KMS-11 (cell line): Measurements from ENCODE around the gene THSD8.
"Not testable (repeated sequence)": the region's sequence is repeated elsewhere in the genome, so short reads cannot be mapped to it uniquely, and the experiment has no call there.

Source experiments
- H2AFZ ChIP-seq: fragments of 200-600 bp; sonication (generic); 2 replicates; pipeline ENCODE4 v1.6.1; 2016; ENCODE audit warnings: antibody characterized with exemption, mixed run types, low read depth
- H3K27ac ChIP-seq: fragments of 200-600 bp; sonication (generic); 2 replicates; pipeline ENCODE4 v1.6.1; 2016; ENCODE audit warnings: mild to moderate bottlenecking, mixed run types
- H3K27me3 ChIP-seq: fragments of 200-600 bp; sonication (generic); 2 replicates; pipeline ENCODE4 v1.6.1; 2017; ENCODE audit warnings: mild to moderate bottlenecking, low read depth, mixed run types, moderate library complexity; ENCODE audit not compliant: insufficient read depth
- H3K36me3 ChIP-seq: fragments of 200-600 bp; sonication (generic); 2 replicates; pipeline ENCODE4 v1.6.1; 2017; ENCODE audit warnings: mild to moderate bottlenecking, mixed run types; ENCODE audit not compliant: insufficient read depth
- H3K4me1 ChIP-seq: fragments of 200-600 bp; sonication (generic); 2 replicates; pipeline ENCODE4 v1.6.1; 2016; ENCODE audit warnings: mild to moderate bottlenecking, low read depth, mixed run types; ENCODE audit not compliant: poor library complexity, severe bottlenecking
- H3K4me2 ChIP-seq: fragments of 200-600 bp; sonication (generic); 2 replicates; pipeline ENCODE4 v1.7.0; 2016; ENCODE audit warnings: mild to moderate bottlenecking, mixed run types
- H3K4me3 ChIP-seq: fragments of 200-600 bp; sonication (generic); IDR thresholded peaks from 2 replicates; pipeline ENCODE4 v1.6.1; 2017; ENCODE audit warnings: low read depth, low read length, mixed read lengths; ENCODE audit not compliant: insufficient read depth
- H3K79me2 ChIP-seq: fragments of 200-600 bp; sonication (generic); 2 replicates; pipeline ENCODE4 v1.6.1; 2016; ENCODE audit warnings: low read depth, mixed run types; ENCODE audit not compliant: insufficient read depth
- H3K9ac ChIP-seq: fragments of 200-600 bp; sonication (generic); 2 replicates; pipeline ENCODE4 v1.6.1; 2016; ENCODE audit warnings: mild to moderate bottlenecking, mixed run types
- H4K20me1 ChIP-seq: fragments of 200-600 bp; sonication (generic); 2 replicates; pipeline ENCODE4 v1.6.1; 2016; ENCODE audit warnings: mild to moderate bottlenecking, mixed run types; ENCODE audit not compliant: insufficient read depth
- TF ChIP-seq, protein P1 (sequence below): fragments of 200-600 bp; sonication (generic); conservative IDR thresholded peaks from 2 replicates; pipeline ENCODE4 v1.6.1; 2017; ENCODE audit warnings: low read depth, mild to moderate bottlenecking, antibody characterized with exemption, low read length, moderate library complexity, mixed read lengths

Gene THSD8

DNA sequence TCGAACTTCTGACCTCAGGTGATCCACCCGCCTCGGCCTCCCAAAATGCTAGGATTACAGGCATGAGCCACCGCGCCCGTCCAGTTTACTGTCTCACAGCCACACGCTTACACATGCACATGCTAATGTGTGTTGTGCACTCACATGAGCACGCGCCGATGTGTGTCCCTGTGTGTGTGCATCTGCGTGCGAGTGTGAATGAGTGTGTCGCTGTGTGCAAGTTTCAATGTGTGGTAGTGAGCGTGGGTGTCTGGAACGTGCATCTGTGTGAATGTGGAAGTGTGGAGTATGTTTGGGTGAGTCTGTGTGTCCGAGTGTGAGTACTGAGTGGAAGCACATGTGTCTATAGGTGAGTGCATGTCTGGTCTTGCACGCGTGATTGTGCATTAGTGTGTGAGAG is 40.6 kb downstream of the THSD8 start:
- Histone ChIP-seq H3K4me3 (no peak overlapping the region), H3K4me2 (no peak overlapping the region), H3K9ac (no peak overlapping the region), H3K36me3 (no peaks in the 10 kb centered on the region), H3K79me2 (no peaks in the 10 kb centered on the region), H3K27me3 (peaks cover 4% of the 10 kb centered on the region), H3K4me1 (peaks cover 9% of the 10 kb centered on the region), H4K20me1 (no peaks in the 10 kb centered on the region), H3K27ac (no peak overlapping the region), H2AFZ (no peak overlapping the region)
- TF ChIP-seq, protein P1, sequence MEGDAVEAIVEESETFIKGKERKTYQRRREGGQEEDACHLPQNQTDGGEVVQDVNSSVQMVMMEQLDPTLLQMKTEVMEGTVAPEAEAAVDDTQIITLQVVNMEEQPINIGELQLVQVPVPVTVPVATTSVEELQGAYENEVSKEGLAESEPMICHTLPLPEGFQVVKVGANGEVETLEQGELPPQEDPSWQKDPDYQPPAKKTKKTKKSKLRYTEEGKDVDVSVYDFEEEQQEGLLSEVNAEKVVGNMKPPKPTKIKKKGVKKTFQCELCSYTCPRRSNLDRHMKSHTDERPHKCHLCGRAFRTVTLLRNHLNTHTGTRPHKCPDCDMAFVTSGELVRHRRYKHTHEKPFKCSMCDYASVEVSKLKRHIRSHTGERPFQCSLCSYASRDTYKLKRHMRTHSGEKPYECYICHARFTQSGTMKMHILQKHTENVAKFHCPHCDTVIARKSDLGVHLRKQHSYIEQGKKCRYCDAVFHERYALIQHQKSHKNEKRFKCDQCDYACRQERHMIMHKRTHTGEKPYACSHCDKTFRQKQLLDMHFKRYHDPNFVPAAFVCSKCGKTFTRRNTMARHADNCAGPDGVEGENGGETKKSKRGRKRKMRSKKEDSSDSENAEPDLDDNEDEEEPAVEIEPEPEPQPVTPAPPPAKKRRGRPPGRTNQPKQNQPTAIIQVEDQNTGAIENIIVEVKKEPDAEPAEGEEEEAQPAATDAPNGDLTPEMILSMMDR: no peak

DNA sequence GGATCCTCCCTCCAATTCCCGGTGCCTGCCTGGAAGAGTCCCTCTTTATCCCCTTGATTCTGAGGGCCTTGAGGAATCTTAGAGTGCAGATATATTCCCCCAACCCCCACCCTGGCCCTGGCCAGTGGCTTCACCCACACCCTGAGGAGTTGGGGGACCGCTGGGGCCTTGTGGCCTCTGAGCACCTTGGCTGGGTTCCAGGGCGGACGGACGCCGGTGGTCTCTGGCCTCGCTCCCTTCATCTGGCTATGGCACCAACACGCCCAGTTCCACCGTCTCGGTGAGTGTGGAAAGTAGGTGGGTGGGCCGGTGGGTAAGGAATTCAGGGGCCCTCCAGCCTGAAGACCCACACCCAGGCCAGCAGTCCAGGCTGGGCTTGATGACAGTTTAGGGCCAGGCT is 41.5 kb downstream of the THSD8 start:
- Histone ChIP-seq H3K4me2 (no peak overlapping the region), H3K9ac (no peak overlapping the region), H3K36me3 (no peaks in the 10 kb centered on the region), H3K79me2 (no peaks in the 10 kb centered on the region), H2AFZ (no peak overlapping the region), H3K27me3 (no peaks in the 10 kb centered on the region), H3K4me3 (no peak overlapping the region), H3K27ac (no peak overlapping the region), H4K20me1 (no peaks in the 10 kb centered on the region), H3K4me1 (peaks cover 3% of the 10 kb centered on the region)
- TF ChIP-seq, protein P1: no peak

DNA sequence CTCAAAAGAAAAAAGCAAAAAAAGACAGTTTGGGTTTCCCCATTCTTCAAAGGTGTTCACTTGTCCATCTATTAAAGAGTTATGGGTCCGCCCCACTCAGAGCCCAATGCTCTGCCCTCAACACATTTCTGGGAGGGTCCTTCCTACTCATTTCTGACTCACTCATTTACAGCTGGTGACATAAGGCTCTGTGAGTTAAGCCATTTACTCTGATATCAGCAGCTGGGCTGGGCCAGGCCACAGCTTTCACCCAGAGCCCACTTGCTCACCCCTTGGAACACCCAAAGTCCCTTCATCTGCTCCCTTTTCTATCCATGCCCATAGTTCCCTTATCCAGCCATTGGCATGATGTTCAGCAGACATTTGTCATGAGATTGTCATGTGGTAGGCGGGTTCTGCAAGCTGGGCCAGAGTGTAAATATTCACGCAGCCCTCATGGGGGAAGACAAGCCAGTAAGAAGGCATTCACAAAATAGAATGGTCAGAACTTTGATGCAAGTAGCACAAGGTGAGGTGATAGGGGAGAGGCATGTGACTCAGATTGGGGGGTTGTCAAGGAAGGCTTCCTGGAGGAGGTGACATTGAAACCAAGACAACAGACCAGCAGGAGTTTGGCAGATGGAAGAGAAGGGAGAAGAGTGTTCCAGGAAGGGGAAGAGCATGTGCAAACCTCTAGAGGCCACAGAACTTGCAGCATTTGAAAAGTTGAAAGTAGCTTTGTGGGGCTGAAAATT is 42.3 kb downstream of the THSD8 start:
- Histone ChIP-seq H3K27me3 (no peaks in the 10 kb centered on the region), H4K20me1 (no peaks in the 10 kb centered on the region), H3K4me3 (no peak overlapping the region), H3K36me3 (no peaks in the 10 kb centered on the region), H3K27ac (no peak overlapping the region), H3K4me2 (no peak overlapping the region), H3K79me2 (no peaks in the 10 kb centered on the region), H3K9ac (no peak overlapping the region), H2AFZ (no peak overlapping the region), H3K4me1 (peaks cover 3% of the 10 kb centered on the region)
- TF ChIP-seq, protein P1: no peak

DNA sequence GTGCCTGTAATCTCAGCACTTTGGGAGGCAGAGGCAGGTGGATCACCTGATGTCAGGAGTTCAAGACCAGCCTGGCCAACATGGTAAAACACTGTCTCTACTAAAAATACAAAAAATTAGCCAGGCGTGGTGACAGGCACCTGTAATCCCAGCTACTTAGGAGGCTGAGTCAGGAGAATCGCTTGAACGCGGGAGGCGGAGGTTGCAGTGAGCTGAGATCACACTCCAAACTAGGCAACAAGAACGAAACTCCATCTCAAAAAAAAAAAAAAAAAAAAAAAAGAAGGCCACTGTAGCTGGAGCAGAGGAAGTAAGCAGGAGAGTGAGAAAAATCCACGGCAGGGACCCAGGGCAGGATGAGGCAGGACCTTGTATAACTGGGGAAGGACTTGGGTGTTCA is 44.7 kb downstream of the THSD8 start:
- H3K9ac ChIP-seq, H3K27me3 ChIP-seq, H3K4me2 ChIP-seq, H3K4me1 ChIP-seq, H3K36me3 ChIP-seq, H2AFZ ChIP-seq, H3K4me3 ChIP-seq, H3K27ac ChIP-seq, H3K79me2 ChIP-seq, H4K20me1 ChIP-seq: not testable (repeated sequence)
